Mesenchymal stem cell (in vitro differentiated cells and primary cell): Measurements from ENCODE around the gene RGL3. TPM values are rescaled to one million over a fixed set of nuclear protein-coding genes. Genes with fewer than 3 reads are reported as not detected.

Experiments
- DNase-seq: peaks from one replicate; pipeline ENCODE4 v3.0.0-alpha.2; 2013
- H2AFZ ChIP-seq: one replicate; pipeline ENCODE4 v1.6.1; 2013; ENCODE audit warnings: low read depth, mild to moderate bottlenecking, control low read depth, inconsistent platforms, low read length, moderate library complexity
- H2AK5ac ChIP-seq: 2 replicates; pipeline ENCODE4 v1.6.1; 2013; ENCODE audit warnings: low read length, moderate library complexity, mild to moderate bottlenecking, inconsistent platforms; ENCODE audit not compliant: severe bottlenecking
- H2BK120ac ChIP-seq: one replicate; pipeline ENCODE4 v1.6.1; 2013; ENCODE audit warnings: low read depth, mild to moderate bottlenecking, inconsistent platforms, low read length, moderate library complexity
- H2BK12ac ChIP-seq, 2 experiments: one replicate each; pipeline ENCODE4 v1.6.1; 2013; ENCODE audit warnings: inconsistent platforms in 2 of 2, low read length in 2 of 2, mild to moderate bottlenecking in 2 of 2, moderate library complexity in 2 of 2, control low read depth in 1 of 2
- H2BK15ac ChIP-seq: one replicate; pipeline ENCODE4 v1.6.1; 2013; ENCODE audit warnings: mild to moderate bottlenecking, low read depth, inconsistent platforms; ENCODE audit not compliant: poor library complexity, severe bottlenecking
- H2BK5ac ChIP-seq: 2 replicates; pipeline ENCODE4 v1.6.1; 2013; ENCODE audit warnings: low read depth, mild to moderate bottlenecking, low read length, control low read depth, inconsistent platforms; ENCODE audit not compliant: poor library complexity, severe bottlenecking
- H3K14ac ChIP-seq, 2 experiments: one replicate each; pipeline ENCODE4 v1.6.1; 2013; ENCODE audit warnings: inconsistent platforms in 2 of 2, low read length in 2 of 2, control low read depth in 1 of 2, mild to moderate bottlenecking in 1 of 2, moderate library complexity in 1 of 2
- H3K18ac ChIP-seq, 2 experiments: one replicate each; pipeline ENCODE4 v1.6.1; 2013; ENCODE audit warnings: inconsistent platforms in 2 of 2, low read length in 2 of 2, control low read depth in 1 of 2, low read depth in 1 of 2, mild to moderate bottlenecking in 1 of 2
- H3K23ac ChIP-seq, 2 experiments: one replicate each; pipeline ENCODE4 v1.6.1; 2013; ENCODE audit warnings: inconsistent platforms in 2 of 2, low read length in 2 of 2, mild to moderate bottlenecking in 2 of 2, moderate library complexity in 2 of 2, control low read depth in 1 of 2
- H3K27ac ChIP-seq: 2 replicates; pipeline ENCODE4 v1.5.1; 2013; ENCODE audit warnings: mild to moderate bottlenecking, moderate library complexity, low read length, control low read depth, inconsistent platforms; ENCODE audit not compliant: poor library complexity, severe bottlenecking
- H3K27me3 ChIP-seq, 2 experiments: 2 replicates each; pipeline versions ENCODE4 v1.6.1 to v1.7.0; 2013; ENCODE audit warnings: low read length in 2 of 2, mild to moderate bottlenecking in 2 of 2, moderate library complexity in 2 of 2, control low read depth in 1 of 2, inconsistent platforms in 1 of 2; ENCODE audit not compliant: control insufficient read depth in 1 of 2, insufficient read depth in 1 of 2
- H3K36me3 ChIP-seq, 2 experiments: 2 replicates each; pipeline versions ENCODE4 v1.6.1 to v1.7.0; 2013; ENCODE audit warnings: low read length in 2 of 2, control low read depth in 1 of 2, inconsistent platforms in 1 of 2, low read depth in 1 of 2, mild to moderate bottlenecking in 1 of 2; ENCODE audit not compliant: insufficient read depth in 2 of 2, control insufficient read depth in 1 of 2
- H3K4ac ChIP-seq, 2 experiments: one replicate each; pipeline ENCODE4 v1.6.1; 2013; ENCODE audit warnings: inconsistent platforms in 2 of 2, low read length in 2 of 2, mild to moderate bottlenecking in 2 of 2, moderate library complexity in 2 of 2, control low read depth in 1 of 2, low read depth in 1 of 2
- H3K4me1 ChIP-seq: 2 replicates; pipeline ENCODE4 v1.6.1; 2013; ENCODE audit warnings: low read depth, low read length, control low read depth; ENCODE audit not compliant: control insufficient read depth, insufficient read depth
- H3K4me2 ChIP-seq: 2 replicates; pipeline ENCODE4 v1.6.1; 2013; ENCODE audit warnings: low read length, mild to moderate bottlenecking, inconsistent platforms; ENCODE audit not compliant: poor library complexity, severe bottlenecking
- H3K4me3 ChIP-seq, 2 experiments: 2 replicates each; pipeline versions ENCODE4 v1.5.1 to v1.7.0; 2013; ENCODE audit warnings: low read length in 2 of 2, mild to moderate bottlenecking in 2 of 2, control low read depth in 1 of 2, low read depth in 1 of 2; ENCODE audit not compliant: insufficient read depth in 1 of 2
- H3K79me1 ChIP-seq: replicated peaks from 2 replicates; pipeline ENCODE4 v1.6.1; 2013; ENCODE audit warnings: mild to moderate bottlenecking, control low read depth, low read length, inconsistent platforms; ENCODE audit not compliant: poor library complexity, severe bottlenecking
- H3K9ac ChIP-seq: 2 replicates; pipeline ENCODE4 v1.7.0; 2013; ENCODE audit warnings: mild to moderate bottlenecking, low read length, moderate library complexity
- H3K9me3 ChIP-seq: 2 replicates; pipeline ENCODE4 v1.7.0; 2013; ENCODE audit warnings: mild to moderate bottlenecking, low read length; ENCODE audit not compliant: control insufficient read depth
- H4K8ac ChIP-seq: one replicate; pipeline ENCODE4 v1.6.1; 2013; ENCODE audit warnings: inconsistent platforms, mild to moderate bottlenecking, low read length, moderate library complexity
- H4K91ac ChIP-seq: one replicate; pipeline ENCODE4 v1.6.1; 2013; ENCODE audit warnings: mild to moderate bottlenecking, low read length, inconsistent platforms
- WGBS: methylation state at CpG from one replicate; pipeline ENCODE4 v1.1.7; 2013; ENCODE audit warnings: mixed read lengths; 5-methylcytosine and 5-hydroxymethylcytosine counted together
- small RNA-seq: library from polyadenylated mRNA; stranded (forward); fragments of <200 nt; extraction: miRNeasy Mini kit (QIAGEN cat#:217004); gene quantifications from one replicate; pipeline ENCODE3, GENCODE V24; 2013; ENCODE audit warnings: low read depth

RGL3 gene

DNA sequence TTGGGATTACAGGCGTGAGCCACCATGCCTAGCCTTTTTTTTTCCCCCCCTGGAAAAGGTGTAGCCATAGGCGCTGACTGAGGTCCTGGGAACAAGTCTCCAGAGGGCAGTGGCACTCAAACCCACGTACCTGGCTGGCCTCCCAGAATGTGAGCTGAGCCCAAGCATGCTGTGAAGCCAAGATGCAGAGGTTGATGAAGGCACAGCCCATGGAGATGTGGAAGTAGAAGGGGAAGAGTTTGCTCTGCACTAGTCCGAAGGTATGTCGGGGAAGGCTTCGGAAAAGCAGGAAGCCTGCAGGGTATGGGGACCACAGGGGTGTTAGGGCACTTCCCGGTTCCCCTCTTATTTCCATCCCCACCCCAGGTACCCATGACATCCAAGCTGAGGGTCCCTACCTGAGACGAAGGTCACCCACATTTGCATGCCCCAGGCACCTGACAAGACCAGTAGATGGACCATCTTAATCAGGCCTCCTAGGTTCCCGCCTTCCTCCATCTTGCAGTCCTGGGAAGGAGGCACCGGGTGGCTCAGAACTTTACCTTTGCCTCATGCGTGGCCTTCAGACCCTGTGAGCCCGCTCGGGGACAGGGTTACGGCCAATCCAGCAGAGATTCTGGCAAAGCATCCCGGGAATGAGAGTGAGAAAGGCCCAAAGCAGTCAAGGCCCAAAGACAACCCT, 73.9 kb downstream of the RGL3 start:
- H3K4ac ChIP-seq: peak overlapping the region; percentile 13 to 19
- H2AK5ac ChIP-seq: peak overlapping the region; percentile 49

More for the DNA sequence above, 73.9 kb downstream of the RGL3 start:
- peaks cover 14% of the 10 kb centered on the region for H3K4me1 ChIP-seq
- H3K36me3 ChIP-seq: peaks cover 4 to 13% of the 10 kb centered on the region in 2 experiments
- peak overlapping the region; percentile 29 to 60 for H3K18ac ChIP-seq
- peaks cover 12% of the 10 kb centered on the region for H3K79me1 ChIP-seq
- no peak overlapping the region for H3K14ac ChIP-seq
- peak overlapping the region; percentile 89 for H3K9ac ChIP-seq
- peak overlapping the region; percentile 92 for H2BK15ac ChIP-seq
- H3K4me3 ChIP-seq: peak overlapping the region in 1 of 2 experiments; percentile 89
- H2BK12ac ChIP-seq: peak overlapping the region; percentile 55 to 91
- H4K8ac ChIP-seq: peak overlapping the region; percentile 80
- H2BK5ac ChIP-seq: no peak overlapping the region
- peak overlapping the region; percentile 48 for H4K91ac ChIP-seq
- H3K4me2 ChIP-seq: peak overlapping the region; percentile 60
- peaks cover 10% of the 10 kb centered on the region for H3K9me3 ChIP-seq
- H3K27ac ChIP-seq: no peak overlapping the region
- no peak overlapping the region for H3K23ac ChIP-seq
- no peak for DNase-seq
- 75% methylated on average over 15 of the region's 15 CpGs for WGBS
- H2AFZ ChIP-seq: no peak overlapping the region
- peak overlapping the region; percentile 50 for H2BK120ac ChIP-seq
- no peaks in the 10 kb centered on the region for H3K27me3 ChIP-seq

Small RNA genes within 50 kb of the gene (small RNA-seq; reads per million reads assigned to genes)
- not detected for gene RF00019
